CMK (cell line): ENCODE results near the gene ELMO1.

Experiments used
- DNase-seq: peaks from one replicate; pipeline ENCODE4 v3.0.0-alpha.2; 2010; ENCODE audit warnings: low read depth

The ELMO1 gene

DNA sequence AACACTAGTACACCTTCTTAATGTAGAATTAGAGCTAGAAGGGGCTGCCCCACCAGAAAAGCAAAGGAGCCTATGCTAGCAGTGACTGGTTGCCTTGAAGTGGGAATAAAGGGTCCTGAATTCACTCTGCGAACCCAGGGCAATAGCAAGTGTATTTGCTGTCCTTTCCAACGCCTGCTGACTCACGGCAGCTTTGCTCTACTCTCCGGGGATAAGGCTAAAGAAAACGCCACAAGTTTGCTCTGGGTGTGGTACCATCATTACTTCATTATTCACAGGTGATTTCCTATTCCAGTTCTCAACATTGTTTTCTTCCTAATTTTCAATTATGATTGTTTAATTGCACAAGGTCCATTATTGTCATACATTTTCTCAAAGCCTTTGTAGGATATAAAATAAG is 503.8 kb downstream of the ELMO1 start:
- no peak for DNase-seq

DNA sequence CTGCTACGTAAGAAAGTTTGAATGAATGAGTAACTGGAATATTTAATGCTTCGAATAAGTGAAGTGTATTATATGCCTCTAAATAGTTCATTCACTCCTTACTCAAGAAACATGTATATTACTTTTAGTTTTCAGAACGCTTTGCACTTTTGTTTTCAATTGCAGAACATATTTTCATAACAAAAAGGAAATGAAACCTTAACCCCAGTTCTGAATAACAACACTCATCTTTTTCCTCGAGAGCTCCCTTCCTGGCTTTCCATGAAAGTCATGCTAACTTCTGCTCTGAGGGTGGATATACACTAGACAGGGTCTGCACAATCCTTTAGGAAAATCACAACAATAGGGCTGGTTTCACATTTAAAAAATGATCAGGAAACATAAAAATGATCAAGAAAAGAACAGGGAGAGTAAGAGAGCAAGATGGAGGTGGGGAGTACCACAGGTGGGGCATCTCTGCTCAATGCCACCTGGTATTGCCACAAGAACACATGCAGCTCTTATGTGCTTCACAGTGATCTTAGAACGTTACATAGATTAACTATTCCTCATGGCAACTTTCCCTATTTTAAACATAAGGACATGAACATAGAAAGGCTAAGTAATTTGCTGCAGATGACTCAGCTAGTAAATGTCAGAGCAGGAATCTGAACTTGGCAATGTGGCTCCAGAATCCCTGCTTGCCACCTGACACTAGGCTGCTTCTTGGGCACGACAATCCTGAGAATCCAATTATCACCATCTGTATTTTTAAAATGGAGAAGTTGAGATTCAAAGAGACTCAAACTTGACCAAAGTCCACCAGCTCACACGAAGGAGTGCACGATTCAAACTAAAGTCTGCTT is 504.9 kb downstream of the ELMO1 start:
- DNase-seq = no peak

DNA sequence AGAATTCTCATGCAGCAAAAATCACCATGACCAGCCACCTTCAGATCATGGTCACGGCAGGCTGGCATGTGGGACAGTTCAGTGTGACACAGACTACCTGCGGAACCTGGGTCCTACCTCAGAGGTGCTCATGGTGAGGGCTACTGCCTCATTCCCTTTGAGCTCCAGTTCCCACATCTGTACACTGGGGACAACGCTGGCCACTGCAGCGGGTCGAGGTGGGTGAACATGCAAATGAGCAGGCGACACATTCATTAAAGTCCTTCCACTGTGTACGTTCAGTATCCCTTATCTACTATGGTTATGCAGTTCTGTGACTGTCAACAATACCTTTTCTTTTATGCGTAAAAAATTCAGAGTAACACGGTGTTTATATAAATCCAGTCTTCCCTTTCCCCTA is 505.7 kb downstream of the ELMO1 start:
- no peak for DNase-seq

DNA sequence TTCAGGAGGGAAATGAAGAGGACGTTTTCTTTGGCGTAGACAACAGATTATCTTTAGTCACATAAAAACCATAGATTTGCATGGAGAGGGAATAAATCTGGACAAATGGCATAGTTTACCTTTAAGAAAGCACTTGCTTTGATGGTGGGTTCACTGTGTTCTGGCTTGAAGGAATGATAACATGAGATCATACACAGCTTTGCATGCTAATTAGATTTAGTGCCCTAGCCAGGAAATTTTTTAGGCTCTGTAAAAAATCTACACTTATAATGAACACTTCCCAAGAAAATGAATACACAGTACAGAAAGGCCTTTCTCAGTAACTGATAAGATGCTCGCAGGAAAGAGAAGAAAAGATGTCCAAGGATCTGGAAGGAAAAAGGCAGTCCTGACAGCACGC is 506.1 kb downstream of the ELMO1 start:
- no peak for DNase-seq

DNA sequence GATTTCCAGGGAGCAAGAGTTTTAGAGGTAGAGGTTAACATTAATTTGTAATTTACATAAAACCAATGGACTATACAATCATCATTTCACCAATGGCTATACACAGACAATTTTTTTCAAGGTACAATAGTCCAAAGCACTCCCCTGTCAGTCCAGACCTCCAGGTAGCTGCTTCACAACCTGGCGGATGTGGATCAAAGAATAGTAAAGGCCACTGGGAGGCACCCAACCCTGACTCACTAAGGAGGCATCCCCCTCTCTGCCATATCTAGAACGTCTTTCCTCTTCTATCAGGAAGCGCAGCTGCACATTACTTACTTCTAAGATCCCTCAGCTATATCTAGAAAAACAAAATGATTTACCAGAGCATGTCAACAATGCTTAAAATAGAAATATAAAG is 506.6 kb downstream of the ELMO1 start:
- DNase-seq = no peak

DNA sequence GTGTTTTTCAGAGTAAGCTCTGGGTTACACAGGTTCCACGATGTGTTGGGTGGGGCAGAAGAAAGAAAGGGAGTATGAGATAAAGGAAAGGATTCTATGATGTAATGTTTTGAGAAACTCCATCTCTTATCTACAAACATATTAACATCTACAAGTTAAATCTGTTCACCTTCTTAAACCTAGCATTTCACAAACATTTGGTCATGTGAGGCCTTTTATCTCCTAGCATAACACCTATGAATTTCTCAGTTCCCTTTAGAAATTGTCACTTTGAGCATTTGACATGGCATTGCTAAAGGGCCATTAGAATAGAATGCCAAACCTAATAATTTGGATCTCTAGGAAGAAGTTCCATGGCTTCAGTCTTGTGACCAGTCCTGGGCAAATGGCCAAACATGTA is 507.3 kb downstream of the ELMO1 start:
- no peak for DNase-seq

DNA sequence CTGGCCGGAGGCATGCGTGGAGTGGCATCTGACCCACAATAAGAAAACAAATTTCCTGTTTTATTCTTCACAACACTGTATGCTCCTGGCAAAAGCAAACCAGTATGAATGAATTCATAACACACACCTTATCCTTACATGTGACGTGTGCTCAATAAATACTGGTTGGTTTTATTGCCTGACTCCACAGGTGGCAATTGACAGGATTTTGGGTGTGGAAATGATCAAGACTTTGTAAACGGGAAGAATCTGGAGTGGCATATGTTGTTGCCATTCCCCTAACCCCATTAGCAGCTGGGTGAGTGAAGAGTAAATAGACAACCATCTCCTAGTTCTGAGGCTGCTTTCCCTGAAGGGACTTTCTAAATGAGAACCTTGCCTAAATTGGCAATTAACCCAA is 508.8 kb downstream of the ELMO1 start:
- no peak for DNase-seq

DNA sequence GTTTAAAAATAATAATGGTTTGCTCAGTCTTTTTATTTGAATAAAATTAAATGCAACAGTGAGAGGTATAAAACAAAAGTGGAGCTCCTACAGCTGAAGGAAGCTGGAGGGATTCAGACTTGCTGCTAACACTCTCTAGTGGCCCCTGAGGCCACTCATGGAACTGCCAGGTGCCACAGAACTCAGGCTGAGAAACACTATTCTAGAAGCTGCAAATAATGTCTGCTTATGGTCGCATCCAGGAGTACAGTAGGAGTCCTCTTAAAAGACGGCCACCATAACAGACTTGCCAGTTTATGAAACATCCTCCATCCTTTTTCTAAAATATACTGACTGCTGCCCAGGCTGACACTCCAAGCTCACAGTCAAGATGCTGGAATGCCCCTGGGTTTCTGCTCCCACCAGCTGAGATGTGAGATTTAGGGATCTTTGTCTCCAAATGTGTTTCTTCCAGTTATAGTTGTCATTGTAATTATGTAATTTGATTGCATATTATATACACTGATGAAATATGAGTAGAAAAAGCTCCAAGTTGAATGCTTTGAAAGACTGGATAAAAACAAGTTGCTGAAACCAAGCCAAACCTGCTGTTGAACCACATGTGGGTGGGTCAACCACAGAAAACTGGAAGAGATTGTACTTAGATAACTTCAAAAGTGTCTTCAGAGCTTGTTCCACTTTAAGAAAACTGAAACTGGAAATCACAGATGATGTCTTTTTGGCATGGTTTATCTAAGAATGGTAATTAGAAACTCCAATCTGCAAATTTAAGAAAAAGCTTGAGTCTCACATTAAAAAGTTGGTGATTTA is 510.7 kb downstream of the ELMO1 start:
- DNase-seq = no peak

DNA sequence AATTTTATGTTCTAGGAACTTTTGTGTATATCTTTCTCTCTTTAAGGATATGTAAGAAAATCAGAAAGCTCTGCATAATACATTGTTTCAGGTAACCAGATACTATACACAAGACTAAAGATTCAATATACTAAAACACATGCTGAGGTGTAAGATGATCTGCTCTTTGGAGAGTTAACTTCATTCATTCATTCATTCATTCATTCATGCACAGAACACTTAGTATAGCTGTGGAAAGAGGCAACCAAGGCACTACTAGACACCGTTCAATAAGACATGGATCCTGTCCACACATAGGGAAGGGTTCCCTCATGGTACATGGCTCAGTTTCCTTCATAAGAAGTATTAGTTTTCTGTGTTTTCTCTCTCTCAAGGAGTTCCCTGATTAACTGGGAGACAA is 516.8 kb downstream of the ELMO1 start:
- DNase-seq = no peak

DNA sequence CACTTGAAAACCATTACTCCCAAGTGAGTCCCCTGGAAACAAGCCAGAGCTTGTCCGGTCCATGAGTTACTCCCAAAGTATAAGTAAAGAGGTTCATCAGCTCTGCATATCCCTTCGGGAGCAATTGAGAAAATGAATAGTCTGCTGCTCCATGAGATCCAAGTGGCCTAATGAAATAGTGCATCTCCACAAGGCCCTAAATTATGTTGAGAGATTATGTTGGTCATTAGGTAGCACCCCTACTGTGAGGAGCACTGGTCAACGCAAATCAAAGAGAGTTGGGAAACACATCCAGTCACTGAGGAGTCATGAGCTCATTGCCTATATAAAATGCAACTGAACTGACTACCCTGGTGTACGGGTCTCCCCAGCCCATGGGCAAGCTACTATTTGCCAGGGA is 518.9 kb downstream of the ELMO1 start:
- DNase-seq = no peak

DNA sequence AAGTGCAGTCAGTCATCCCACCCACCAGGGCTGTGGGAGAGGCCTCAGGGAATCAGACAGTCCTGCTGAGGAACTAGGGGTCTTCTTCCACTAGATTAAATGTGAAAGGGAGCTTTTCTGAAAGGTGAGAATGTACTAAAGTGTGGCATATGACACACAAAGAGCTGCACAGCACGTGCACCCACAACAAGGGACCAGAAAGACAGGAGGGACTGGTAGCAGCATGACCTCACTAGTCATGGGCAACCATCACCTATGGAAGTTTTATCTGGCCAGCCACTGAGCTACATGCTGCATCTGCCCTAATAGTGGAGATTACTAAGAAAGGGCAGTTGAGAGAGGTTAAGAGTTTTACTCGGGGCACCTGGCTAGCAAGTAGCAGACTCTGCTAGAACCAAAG is 519.9 kb downstream of the ELMO1 start:
- no peak for DNase-seq

DNA sequence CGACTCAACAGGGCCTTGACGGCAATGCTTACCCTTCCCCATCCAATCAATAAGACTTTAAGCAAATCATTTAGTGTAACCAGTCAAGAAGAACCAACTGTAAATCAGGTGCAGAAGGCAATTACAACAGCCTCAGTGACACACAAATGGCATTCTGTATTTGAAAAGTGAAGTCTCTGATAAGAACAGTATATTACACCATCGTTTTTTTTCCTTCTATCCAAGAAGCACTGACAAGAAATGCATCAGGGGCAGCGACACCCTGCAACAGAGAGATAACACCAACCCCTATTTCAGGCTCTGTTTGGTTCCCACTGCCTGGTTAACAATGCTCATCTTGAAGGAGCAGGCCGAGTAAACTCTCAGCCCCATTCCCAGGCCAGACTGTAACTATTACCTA is 520.4 kb downstream of the ELMO1 start:
- DNase-seq = no peak

DNA sequence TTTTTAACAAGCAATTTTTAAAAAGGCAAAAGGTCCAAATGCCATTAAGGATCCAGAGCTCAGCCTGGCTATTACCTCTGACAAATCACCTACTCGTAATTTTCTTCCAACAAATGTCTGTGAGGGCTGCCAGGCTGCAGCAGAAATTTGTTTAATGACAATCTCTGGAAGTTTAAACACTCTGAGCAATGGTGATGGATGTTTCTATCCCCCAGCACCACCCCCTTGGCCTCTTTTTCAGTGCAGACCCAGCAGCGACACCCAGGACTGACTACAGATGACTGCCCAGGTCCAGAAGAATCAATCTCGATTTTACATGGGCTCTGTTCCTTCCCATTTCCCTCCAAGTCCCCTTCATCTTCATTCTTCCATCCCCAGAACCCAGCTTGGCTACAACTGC is 523.0 kb downstream of the ELMO1 start:
- no peak for DNase-seq

DNA sequence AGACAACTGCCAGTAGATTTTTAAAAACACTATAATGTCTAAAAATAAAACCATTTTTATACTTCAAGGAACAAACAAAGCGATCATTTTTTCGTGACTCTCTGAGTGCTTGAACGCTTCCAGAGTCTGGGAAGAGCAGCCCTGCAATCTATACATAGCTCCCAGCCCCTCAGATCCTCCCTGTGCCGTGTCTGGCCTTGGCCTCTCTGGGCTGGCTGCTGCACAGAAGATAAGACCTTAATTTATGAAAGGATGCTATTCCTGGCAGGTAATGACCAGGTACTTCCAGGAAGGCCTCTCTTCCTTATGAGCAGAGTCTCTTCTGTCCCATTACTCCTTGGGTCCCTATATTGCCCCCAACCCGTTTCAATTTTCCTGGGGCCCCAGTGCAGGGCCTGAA is 523.5 kb downstream of the ELMO1 start:
- no peak for DNase-seq

DNA sequence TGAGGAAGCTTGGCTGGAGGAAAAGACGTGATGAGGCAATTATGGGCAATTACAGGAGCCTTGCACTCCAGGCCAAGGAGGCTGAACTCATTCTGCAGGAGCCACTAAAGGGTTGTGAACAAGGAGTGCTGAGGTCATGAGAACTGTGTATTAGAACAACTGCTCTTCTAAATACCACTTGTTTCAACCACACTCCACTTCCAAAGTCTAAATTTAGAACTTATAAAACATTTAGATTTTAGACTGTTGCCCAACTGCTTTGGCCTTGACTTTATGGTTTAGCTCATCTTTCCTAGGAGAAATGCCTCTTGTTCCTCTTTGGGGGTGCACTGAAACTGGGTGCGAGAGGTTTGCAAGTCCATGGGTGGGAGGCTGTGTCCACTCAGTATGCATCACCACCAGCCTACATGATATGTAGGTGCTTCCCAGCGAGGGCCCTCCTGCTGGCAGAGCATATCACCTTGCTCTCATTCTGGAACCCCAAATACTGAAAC is 524.7 kb downstream of the ELMO1 start:
- DNase-seq = no peak

DNA sequence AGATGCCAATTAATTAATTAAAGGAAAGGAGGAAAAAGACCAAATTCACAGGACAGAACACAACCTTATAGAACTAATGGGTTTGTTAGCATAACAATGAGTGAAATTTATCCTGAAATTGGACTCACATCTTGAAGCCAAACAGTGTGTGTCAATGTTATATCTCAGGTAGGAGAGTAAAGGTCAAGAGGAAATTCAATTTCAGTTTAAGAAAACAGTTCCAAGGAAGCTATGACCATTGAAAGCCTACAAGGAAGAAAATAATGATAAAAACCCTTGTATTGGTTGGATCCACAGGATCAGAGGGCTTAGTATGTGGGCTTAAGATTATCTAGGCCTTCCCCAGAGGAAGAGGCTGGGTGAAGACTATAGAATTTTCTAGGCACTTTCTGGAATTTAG is 525.5 kb downstream of the ELMO1 start:
- no peak for DNase-seq

DNA sequence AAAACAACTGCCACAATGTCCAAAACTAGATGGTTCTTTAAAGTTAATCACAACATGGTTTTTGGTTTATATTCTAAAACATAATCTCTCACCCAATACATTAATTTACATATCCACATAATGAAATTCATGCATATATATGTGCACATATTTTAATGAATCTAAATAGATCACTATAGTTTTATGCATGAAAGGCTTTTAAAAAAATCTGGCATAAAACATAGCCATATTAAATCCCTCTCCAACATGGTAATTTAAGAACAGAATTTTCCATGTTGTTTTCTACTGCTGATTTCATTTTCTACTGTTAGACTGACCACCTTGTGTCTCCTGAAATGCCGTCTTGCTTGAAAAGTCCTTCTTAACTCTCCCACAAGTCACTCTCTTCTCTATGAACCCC is 528.2 kb downstream of the ELMO1 start:
- no peak for DNase-seq

DNA sequence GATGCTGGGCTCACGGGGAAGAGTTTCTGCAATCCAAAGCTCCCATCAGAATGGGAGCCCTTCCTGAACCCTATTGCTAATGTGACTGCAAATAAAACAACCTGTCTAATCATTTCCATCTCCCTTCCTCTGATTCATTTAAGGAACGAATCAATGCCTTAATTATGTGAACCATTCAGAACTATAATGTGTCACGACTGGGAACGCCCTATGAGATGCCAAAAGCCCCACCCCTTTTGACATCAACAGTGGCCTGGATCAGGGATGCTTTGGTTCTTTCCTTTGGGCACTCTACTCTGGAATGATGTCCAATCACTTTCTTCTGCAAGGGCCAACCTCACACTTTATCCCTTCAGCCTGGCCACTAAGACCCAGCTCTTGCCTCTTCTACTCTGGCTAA is 528.9 kb downstream of the ELMO1 start:
- no peak for DNase-seq

DNA sequence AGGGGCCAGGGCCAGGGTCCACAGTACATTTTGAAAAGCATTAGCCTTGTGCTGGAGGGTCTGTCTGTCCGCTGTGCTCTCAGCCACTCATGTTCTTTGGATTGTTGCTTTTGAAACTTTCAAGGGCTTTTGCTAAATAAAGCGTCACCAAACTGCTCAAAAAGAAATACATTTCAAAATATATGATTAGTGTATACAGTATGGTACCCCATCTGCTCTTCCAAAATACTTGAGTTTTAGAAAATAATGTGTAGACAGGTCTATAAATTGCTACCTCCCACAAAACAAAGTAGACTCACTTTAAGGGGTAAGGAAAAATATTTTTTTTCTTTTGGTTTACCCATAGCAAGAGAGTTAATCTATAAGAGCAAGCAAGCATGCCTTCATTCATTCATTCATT is 530.1 kb downstream of the ELMO1 start:
- no peak for DNase-seq

DNA sequence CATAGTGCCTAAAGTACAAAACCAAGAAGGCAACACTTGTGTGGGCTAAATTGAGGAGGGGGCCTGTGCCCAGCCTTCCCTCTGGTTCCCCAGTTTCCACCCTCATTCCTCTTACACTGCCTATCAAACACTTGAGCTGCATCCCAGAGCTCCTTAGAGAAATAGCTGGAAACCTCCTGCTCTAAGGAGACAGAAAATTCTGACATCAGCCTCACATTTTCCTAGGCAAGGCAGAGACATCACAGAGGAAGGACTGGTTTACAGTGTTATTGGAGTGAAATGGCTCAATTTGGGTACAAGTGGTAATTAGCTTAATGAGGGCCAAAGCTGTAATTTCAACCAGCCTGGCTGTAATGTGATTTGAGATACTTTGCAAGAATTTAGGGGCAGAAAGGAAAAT is 532.0 kb downstream of the ELMO1 start:
- DNase-seq = no peak

DNA sequence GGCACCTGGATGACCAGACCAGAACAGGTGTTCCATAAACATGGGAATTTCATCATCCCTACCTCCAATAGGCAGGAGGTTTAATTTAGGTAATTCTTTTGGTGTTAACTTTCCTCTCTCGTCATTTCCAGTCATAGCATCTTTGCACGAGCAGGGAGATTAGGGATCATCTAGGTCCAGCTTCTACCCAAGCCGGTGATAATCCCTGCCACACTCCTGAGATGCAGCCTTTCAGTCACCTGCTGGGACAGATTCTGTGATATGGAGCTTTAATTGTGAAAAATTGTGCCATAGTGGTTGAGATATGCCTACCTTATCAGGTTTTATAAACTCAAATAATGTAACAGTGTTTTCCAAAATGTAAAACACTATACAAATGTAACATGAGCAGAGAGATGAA is 532.5 kb downstream of the ELMO1 start:
- DNase-seq = no peak

DNA sequence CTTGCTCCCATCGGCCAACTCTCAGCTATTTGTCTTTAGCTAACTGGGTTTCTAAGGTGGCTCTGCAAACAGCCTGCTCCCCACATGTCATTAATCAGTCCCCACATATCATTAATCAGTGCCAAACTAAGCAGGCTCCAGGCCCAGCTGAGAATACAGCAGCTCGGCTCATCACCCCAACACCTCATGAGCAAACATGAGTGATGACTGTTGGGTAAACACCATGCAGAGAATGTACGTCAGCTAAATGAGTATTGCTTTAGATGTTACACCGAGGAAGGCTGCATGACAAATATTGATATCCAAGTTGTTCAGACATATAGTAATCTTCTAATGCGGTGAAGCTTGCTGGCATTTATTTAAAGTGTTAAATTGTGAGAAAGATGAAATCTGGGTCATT is 536.9 kb downstream of the ELMO1 start:
- DNase-seq = no peak

DNA sequence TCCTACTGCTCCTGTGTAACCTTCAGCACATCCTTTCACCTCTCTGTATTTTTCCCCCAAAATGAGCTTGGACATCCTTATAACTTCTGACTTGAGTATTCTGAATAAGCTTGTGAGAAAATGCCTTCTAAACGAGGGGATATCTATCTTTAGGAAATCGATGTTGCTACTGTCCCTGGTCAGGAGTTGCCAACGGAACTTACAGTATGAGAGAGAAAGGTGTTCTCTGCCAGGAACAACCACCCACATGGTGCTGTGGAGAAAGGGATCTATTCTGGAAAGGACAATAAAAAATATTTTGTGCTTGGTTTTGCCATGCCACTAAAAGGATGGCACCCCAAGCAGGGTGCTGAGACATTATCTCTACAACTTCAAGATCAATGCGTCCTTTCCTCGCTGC is 537.8 kb downstream of the ELMO1 start:
- DNase-seq = no peak

DNA sequence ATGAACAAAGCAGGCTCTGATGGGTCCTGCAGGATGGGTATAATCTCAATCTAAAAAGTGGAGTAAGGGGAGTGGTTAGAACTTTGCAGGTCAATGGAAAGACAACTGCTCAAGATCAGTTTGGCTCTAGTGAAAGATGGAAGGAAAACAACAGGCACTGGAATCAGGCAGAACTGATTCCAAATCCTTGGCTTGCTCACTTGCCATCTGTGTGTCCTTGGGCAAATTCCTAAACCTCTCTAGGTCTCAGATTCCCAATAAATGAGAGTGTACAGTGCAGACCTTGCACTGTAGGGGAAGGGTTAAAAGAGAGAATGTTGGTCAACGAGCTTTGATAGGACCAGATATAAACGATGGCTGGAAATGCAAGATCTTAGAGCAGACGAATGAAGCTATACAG is 538.3 kb downstream of the ELMO1 start:
- no peak for DNase-seq
